Stimulated activated CD8-positive, alpha-beta memory T cell treated with anti-CD3 and anti-CD28 coated beads, Interleukin-15, amount 100 ng/mL, for 4 hours (primary cell): ENCODE results near the gene LGALS9.
"Not testable (repeated sequence)": the region's sequence is repeated elsewhere in the genome, so short reads cannot be mapped to it uniquely, and the experiment has no call there.

Experiments
- DNase-seq, 2 donors: peaks; one replicate each; pipeline ENCODE4 v3.0.0-alpha.2; 2020; ENCODE audit warnings: low read depth in 2 of 2

Gene LGALS9

DNA sequence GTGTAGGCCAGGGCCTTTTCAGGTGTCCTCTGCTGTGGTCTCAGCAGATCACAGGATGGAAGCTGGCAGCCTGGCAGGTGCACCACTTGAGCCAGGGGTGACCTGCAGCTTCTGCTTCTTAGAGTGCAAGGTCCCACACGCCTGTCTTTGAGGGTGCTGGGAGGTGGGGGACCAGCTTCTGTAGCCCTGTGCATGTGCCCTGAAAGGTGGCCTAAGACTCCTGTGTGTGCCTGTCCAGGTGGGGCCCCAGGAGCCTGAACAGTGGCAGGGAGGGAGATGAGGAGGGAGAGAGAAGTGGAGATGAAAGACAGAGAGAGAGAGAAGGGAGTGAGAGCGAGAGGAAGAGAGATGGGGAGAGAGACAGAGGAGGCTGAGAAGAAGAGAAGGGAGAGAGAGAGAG, 46.2 kb downstream of the LGALS9 start:
- DNase-seq, result no peak

DNA sequence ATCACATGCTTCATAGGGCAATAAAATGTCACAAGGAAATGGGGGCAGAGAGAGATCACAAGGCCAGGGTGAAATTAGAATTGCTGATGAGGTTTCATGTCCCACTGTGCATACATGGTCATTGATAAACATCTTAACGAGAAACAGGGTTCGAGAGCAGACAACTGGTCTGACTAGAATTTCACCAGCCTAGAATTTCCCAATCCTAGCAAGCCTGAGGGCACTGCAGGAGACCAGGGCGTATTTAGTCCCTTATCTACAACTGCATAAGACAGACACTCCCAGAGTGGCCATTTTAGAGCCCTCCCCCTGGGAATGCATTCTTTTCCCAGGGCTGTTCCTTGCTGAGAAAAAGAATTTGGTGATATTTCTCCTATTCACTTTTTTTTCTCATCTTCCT, 55.3 kb downstream of the LGALS9 start:
- not testable (repeated sequence) for DNase-seq

DNA sequence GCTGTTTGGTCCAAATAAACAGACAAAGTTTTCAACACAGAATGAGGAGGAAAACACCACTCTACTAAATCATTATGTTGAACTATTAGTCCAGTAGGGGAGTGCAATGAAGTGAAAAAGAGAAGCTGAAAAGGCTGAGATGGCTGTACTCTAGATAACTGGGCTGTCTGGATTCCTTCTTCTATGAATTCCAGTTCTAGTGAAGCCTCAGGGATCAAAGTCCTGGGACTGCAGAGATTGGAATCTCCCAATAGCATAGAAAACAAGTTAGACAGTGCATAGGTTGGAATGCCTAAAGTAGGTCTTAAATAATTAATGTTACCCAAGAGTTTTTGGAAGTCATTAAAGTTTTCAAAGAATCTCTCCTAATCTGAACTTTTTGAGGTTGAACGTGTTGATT, 59.9 kb downstream of the LGALS9 start:
- no peak for DNase-seq

GRCh38 chr17:27695254-27695814, 64.3 kb downstream of the LGALS9 start:
- not testable (repeated sequence) for DNase-seq
